NCI-H1417 treated with DMSO at 0.1 percent for 48 hours (cell line): ENCODE data around the gene MAGI1.

ENCODE experiments used
- DNase-seq: peaks from one replicate; lab custom pipeline; 2025; lab: John Stamatoyannopoulos, UW

MAGI1 gene

DNA sequence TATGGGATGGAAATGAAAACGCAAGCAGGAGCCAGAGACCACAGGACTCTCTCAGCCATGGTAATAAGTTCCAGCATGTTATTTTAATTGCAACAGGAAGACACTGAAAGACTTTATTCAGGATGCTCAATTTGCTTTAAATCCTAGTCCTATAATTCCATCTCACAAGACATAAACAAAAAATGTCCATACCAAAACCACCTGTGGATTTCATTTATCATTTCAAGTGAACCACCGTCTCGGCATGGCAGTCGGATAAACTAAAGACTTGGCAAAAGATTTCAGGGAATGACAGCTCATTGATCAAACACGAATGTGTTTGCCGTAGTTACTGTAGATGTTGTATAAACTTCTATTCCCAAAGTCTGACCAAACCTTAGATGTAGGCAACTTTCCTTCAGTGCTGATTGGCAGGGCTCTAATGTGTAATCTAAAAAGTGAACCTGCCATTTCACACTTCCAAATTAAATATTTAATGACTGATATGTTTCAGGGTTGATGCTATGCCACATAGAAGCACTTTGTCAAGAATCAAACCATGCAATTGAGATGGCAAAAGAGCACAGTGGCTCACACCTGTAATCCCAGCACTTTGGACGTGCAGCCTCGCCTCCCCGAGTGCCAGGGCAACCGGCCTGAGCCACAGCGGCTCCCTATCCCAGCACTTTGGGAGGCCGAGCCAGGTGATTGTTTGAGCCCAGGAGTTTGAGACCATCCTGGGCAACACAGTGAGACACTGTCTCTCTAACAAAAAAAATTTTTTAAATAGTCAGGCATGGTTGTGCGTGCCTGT lies 331.7 kb downstream of the MAGI1 start:
- no peak for DNase-seq

DNA sequence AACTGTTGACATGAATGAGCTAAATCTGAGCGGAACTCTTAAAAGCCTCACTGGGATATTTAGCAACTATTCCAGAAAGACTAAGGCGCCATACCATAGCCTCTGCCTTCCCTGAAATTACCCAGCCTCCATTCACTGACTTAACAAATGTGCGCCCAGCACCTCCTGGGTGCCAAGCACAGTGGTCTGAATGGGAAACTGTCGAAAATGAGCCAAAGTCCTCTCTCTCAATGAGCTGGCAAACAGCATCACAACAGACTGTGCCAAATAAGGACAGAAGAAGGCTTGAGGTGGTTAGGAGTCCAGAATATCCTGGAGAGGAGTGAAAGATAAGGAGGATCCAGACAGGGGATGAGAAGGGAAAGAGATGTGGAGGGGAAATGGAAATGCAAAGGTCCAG lies 332.4 kb downstream of the MAGI1 start:
- no peak for DNase-seq

DNA sequence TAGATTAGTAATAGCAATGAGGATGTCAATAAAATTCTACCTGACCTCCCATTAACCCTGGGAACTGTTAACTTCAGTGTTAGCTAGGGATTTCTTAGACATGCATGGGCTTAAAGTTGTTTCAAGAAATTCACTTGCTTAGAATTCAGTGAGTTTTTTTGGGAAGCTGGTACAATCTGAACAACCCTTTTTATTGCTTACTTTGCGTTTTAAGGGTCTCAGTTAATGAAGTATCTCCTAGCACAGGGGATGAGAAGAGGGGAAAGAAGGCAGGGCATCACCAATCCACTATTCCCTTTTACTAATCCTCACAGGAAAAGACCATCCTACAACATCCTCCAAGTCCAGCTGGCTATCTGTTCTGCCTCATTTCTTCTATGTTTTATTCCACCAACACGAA lies 334.9 kb downstream of the MAGI1 start:
- no peak for DNase-seq

DNA sequence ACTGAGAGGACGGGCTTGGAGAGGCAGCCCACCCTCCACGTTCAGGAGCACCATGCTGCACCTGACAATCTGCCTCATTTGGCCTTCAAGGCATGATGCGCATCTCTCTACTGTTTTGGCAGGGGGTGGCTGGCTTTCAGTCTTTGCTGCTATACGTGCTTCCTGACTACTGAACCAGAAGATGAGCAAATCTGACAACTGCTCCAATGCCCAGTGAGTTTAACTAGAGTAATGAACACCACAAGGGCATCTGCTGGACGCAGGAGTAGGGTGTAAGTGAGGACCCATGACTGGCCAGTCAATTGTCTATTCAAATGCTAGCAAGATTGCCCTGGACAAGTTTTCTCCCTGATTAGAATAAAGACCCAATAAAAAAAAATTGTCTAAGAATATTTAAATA lies 335.7 kb downstream of the MAGI1 start:
- no peak for DNase-seq

DNA sequence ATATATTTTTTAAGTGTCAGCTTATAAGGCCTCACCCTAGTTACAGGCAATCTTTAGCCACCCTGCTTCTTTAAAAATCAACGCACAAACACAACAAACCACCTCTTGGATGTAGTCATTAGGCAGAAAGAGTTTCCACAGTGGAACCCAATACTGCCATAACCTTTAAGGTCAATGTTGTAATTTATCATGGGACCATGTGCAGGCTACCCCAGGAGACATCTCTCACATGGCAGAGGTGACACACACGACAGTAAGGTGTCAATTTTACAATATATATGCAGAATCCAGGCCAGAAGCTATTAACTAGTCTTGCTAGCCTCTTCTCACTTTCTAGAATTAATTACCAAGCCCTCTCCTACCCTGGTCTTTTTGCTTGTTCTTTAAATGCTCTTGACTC lies 336.5 kb downstream of the MAGI1 start:
- no peak for DNase-seq

DNA sequence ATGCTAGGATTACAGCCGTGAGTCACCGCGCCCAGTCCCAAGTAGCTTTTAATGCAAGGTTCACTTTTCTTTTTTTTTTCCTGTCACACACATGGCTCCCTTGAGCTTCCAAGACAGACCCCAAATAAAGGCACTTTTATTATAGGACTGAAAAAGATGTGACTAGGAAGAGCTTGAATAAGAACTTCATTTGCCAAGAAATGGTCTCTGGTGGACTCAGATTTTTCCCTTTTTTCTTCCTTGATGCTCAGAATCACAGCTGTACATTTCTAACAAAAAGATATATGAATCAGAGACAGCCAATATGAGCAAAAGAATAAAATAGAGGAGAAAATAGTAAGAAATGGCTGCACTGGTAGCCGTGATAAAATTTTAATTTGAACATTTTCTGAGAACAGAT lies 337.2 kb downstream of the MAGI1 start:
- no peak for DNase-seq

DNA sequence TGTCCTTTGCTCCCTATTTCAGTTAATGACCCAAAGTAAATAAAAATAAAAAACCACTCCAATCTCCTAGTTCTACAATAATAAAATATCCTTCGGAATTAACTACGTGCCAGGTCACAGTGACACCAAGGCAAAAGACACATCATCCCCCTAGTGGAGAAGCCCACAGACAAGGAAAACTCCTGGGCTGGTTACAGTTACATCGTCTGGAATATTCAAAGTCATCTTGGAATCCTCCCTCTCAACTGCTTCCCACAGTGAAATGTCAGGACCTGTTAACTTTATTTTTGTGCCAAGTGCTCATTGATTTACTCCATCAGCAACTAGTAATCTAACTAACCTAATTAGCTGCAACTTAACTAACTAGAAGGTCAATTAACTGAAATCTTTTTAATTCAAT lies 349.3 kb downstream of the MAGI1 start:
- DNase-seq: no peak

DNA sequence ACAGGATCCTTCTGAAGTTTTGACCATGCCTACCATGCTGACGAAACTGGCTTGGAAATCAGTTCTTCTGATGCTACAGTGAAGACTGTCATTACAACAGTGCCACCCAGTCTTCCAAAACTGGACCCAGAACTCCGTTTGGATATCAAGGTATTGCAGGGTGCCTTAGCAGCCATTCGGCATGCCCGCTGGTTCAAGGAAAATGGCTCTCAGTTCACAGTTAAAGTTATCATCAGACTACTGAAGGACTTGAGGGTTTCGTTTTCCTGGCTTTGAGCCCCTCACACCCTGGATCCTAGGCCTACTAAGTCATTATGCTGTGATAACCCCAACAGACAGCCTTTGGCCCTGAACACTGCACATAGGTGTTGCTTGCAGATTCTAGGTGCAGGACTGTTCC lies 351.0 kb downstream of the MAGI1 start:
- no peak for DNase-seq

DNA sequence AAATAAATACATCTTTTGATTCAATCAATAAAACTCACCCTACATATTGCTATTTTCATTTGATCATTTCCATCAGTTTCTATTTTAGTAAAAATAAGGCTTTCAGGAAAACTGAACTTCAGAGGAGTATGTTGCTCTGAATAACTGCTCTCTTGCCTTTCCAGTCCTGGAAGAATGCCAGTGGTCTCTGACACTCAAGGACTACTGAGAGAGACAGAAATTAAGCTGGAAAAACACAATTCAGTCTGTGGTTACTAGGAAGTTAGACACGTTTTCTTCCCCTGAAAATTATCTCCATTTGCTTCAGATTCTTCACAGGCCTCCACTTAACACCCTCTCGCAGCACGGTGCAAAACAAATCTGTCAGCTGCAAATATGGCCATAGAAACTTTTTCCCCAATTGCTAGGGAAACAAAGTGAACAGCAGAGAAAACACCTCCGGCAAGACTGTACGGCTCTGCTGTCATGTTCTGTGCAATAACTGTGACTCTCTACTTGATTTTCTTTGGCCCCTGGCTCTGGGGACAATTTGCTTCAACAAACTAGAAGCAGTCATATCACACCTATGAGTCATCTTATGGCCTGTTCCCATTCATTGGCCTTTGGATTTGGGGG lies 353.0 kb downstream of the MAGI1 start:
- DNase-seq: no peak

DNA sequence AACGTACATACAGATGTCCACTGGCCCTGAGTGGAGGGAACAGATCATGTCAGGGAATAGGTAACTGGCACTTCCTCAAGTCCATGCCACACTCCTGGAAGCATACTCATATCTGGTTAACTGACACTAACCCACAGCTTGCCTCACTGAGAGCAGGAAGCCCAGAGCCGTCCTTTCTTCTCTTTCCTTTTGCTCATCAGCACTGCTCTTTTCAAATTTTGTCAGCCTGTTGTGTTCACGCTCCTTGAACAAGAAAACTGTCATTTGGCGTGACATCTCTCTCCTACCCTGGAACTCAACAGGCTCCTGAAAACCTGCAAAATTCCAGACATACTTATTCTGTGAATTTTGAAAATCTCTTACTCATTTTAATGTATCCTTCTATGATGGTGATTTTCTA lies 360.2 kb downstream of the MAGI1 start:
- no peak for DNase-seq

DNA sequence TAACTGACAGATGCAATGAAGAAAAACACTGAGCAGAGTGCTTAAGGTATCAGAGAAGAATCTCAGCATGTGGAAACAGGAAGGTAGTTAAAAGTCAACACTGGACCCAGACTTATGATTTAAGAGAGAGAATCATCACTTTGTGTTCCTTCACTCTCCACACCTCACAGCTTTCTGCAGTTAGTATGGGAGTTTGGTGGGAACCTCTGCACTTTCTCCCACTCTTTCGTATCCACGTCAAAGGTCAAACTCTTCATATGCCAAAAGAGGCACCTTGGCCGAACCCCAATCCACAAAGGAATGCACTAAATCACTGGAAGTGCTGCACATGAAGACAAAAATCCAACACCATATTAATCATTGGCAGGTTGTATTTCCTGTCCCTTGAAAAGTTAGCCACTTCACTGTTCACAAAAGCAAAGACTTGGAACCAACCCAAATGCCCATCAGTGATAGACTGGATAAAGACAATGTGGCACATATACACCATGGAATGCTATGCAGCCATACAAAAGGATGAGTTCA lies 361.2 kb downstream of the MAGI1 start:
- no peak for DNase-seq

DNA sequence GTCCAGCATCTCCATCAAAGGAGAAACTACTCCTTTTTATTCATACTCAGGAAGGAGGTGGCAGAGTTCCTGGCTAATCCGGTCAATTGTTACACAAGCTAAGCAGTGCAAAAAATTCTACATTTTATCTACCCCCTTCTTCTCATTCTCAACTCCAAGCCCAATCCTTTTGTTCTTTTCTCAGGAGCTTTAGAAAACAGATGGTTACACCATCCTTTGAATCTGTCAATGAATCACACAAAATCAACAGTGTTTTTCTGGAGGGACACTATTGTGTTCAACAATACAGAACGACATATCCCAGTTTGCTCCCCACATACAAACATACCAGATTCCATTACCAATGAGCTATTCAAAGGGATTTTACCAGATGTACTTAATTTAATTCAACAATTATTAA lies 362.1 kb downstream of the MAGI1 start:
- no peak for DNase-seq

DNA sequence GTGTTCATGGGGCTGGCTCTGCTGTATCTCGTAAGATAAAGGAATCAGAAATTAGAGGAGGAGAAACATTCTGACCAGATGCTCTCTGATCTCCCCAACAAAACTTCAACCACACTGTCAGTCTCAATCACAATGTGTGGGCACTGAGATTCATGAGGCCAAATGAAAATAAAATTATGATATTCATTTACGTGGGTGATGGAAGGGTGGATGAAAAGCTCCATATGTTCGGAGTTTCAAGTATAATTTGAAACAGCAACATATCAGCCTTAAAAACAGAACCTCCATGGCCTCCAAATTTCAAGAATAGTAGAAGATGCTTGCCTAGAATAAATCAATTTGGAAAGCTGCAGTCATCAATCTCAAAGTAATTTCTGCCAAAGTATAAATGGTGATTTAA lies 363.7 kb downstream of the MAGI1 start:
- no peak for DNase-seq

DNA sequence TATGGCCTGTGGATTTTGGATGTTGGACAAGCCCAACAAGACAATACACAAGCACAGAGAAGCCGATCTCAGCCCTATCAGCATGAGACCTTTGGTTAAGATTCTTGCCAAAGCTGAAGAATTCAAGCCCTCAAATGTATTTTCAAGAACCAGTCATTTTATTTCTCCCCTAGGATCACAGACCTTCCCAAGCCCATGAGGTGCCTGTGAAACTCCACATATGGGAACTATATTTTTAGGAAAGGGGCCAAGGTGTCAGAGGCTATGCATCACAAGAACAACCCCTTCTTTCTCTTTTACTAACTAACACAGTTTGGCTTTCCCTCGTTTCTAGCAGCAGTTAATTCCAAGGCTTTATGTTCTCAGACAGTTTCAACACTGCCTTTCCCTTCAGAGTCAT lies 364.5 kb downstream of the MAGI1 start:
- DNase-seq: no peak

DNA sequence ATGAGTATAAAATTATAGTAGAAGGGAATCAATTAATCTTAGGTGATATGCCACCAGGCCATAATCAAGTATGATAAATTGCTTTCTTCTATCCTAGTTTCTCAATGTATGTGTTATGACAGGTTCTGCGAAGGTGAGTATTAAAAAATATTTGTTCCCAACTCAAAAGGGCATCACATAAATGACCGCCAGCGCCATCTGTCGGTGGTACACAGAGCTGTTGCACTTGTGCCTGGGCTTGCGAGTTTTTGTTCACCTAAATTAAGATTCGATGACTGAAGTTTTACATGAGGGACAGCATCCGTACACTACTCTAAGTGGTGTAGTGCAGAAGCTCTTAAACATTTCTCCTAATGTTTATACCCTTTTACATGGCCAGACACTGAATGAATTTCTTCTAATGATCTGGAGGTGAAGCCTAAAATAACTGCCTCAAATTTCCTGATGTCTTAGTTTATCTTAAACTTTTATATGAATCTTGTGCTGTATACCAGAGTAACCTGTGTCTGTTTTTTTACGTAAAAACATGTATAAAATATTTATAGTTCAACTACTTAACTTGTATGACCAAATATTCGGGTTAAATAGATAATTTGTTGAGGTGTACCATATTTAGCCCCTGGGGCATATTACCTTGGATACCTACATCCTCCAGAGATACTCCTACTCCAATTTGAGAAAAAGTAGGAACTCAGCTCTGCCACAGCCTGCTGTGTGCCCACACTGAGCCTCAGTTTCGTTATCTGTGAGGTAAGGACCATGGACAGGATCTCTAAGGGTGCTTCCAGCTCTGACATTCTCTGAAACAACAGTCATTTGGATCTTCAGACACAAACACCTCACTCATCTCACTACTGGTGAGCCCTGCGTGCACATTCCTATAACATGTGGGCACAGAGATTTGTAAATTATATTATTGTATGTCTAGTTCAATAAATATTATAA lies 365.6 kb downstream of the MAGI1 start:
- no peak for DNase-seq

DNA sequence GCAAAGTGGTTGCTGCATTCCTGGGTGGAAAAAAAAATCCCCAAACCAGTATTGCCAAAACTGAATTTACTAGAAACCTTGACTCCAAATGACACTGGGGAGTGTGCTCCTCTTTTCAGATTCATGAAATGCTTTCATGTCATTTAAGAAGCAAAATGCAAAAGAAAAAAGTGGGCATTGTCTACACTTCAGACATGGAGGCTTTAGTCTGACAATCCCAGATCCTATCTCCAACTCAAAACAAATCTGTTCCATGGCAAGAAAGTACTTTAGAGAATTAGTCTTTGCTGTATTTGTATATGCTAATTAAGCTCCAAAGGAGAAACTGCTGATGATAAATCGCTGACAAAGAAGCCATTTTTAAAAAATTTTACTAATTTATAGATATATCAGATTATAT lies 366.7 kb downstream of the MAGI1 start:
- no peak for DNase-seq

DNA sequence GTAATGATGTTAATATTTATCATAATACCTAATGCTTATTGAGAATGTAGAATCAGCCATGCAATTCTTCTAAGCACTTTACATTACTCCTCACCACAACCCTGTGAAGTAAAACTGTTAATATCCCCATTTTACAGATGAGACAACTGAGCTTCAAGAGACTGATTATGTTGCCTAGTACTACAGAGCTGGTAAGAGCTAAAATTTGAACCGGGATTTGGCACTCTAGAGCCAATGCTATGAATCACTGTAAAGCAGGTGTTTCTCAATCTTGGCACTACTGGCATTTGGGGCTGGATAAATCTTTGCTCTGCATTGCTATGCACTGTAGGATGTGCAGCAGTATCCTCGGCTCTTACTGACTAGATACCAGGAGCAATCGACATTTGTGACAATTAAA lies 367.7 kb downstream of the MAGI1 start:
- DNase-seq: no peak

DNA sequence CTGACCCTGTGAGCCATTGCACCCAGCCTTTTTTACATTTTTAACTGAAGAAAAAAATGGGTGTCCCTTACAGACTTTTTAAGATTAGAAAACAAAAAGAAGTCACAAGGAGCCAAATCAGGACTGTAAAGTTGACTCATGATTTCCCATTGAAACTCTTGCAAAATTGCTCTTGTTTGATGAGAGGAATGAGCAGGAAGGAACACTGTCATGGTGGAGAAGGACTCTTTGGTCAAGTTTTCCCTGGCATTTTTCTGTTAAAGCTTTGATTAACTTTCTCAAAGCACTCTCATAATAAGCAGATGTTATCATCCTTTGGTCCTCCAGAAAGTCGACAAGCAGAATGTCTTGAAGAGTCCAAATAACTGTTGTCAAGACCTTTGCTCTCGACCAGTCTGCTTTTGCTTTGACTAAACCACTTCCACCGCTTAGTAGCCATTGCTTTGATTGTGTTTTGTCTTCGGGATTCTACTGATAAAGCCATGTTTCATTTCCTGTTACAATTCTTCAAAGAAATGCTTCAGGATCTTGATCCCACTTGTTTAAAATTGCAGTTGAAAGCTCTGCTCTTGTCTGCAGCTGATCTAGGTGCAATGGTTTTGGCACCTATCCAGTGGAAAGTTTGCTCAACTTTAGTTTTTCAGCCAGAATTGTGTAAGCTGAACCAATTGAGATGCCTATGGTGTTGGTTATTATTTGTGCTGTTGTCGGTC lies 369.4 kb downstream of the MAGI1 start:
- no peak for DNase-seq

DNA sequence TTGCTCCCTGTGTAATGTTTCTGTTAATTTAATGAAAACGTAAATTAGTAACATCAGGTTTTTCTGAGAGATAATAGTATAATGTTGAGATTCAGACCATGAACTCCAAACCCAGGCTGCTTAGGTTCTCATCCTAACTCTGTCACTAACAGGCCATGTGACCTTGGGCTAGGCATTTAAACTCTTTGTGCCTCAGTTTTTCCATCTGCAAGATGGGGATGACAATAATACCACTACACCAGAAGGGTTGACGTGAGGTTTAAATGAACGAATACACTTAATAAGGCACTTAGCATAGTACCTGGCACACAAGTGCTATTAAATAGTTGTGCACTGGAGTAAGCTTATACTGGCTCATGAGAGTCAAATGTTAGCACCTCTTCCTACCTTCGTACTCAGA lies 370.8 kb downstream of the MAGI1 start:
- DNase-seq: no peak

DNA sequence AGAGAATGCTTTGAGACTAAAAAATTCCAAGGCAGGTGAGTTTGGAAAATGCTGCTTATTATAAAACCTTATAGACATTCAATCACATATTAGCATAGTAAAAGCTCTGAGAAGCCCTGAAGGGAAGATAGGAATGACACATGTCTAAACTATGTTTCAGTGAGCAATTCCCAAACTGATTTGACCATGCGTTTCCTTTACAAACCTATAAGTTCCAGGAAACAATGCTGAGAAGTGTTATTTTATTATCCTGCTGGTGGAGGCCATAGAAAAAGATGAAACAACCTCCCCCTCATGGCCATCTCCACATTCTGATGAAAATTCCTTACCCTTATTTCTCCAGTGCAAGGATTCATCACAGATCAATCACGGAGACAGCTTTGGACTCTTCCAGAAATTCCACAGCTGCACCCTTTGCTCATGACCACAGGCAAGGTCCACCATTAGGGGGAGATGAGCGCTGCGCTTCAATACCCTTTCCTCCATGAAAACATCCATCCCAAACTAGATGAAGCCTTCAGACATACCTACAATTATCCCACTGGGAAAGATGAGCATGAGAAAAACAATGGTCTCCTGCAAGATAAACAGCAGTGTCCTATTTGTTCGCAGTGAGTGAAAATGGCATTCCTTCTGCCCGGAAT lies 372.1 kb downstream of the MAGI1 start:
- DNase-seq: no peak

DNA sequence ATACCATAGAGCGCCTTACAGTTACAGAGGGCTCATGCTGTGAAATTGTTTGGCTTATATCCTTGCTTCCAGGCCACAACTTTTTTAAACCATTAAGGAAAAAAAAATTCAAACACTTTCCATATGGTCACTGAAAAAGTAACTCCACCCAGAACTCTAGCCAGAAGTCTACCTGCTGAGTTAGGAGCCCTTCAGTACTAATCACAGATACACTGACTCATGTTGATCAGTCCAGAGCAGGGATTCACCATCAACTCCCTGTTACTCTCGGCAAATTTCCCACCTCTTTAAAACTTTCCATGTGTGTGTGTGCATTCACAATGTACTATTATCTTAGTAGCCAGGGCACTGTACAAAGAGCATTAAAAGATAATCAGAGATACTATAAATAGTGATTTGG lies 372.8 kb downstream of the MAGI1 start:
- no peak for DNase-seq

DNA sequence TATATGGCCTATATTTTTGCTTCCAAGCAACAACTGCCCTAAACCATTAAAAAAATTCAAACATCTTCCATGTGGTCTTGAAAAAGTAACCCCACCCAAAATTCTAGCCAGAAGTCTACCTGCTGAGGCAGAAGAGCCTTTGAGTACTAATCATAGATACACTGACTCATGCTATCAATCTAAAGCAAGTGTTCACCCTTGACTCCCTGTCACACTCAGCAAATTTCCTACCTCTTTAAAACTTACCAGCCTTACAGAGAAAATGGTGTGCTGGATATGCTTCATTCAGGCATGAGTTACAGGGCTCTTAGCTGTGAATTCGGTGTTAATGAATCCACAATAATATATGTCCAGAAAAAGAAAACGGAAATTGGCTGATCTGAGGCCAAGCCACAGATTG lies 373.8 kb downstream of the MAGI1 start:
- no peak for DNase-seq
